Cardiac muscle cell (in vitro differentiated cells and primary cell): Measurements from ENCODE around the gene ANKLE2. TPM values are rescaled to one million over a fixed set of nuclear protein-coding genes. Genes with fewer than 3 reads are reported as not detected.

Experiments
- DNase-seq, 2 donors: peaks; one replicate each; pipeline versions ENCODE4 v3.0.0 to v3.0.0-alpha.2; 2010 to 2017; ENCODE audit warnings: low read depth in 1 of 2, low spot score in 1 of 2
- H3K27ac ChIP-seq: fragments of 200-600 bp; sonication (generic); 2 replicates; pipeline ENCODE4 v1.5.1; 2016
- H3K27me3 ChIP-seq: fragments of 200-600 bp; sonication (generic); 2 replicates; pipeline ENCODE4 v1.6.0; 2016; ENCODE audit warnings: control low read depth
- H3K36me3 ChIP-seq: fragments of 200-600 bp; sonication (generic); 2 replicates; pipeline ENCODE4 v1.5.1; 2016; ENCODE audit warnings: control low read depth
- H3K4me1 ChIP-seq: fragments of 200-600 bp; sonication (generic); 2 replicates; pipeline ENCODE4 v1.8.1; 2017; ENCODE audit warnings: low read depth, mild to moderate bottlenecking, mixed run types
- H3K4me3 ChIP-seq: fragments of 200-600 bp; sonication (generic); 2 replicates; pipeline ENCODE4 v1.5.1; 2016; ENCODE audit warnings: mild to moderate bottlenecking
- H3K9me3 ChIP-seq: fragments of 200-600 bp; sonication (generic); 2 replicates; pipeline ENCODE4 v1.5.1; 2017; ENCODE audit warnings: low read depth, mild to moderate bottlenecking, control low read depth
- CTCF ChIP-seq: IDR thresholded peaks from 2 replicates; pipeline ENCODE4 v1.5.1; 2012; ENCODE audit warnings: low read depth, mild to moderate bottlenecking, low read length
- polyA plus RNA-seq: library from polyadenylated mRNA; unstranded; fragments of >200 nt; fragmentation: Nextera tagmentation; extraction: Ambion mirVana; gene quantifications from 2 replicates; pipeline ENCODE4 v1.2.1, GENCODE V29; 2016
- total RNA-seq: library from RNA; depleted of rRNA; stranded (reverse); fragments of >200 nt; gene quantifications from 2 replicates; pipeline ENCODE4 v1.2.3, GENCODE V29; 2016

The ANKLE2 gene
- total and polyA plus RNA-seq, 2 experiments from 2014 or later: 27.8 to 37.9 TPM

GRCh38 chr12:132735496-132735895 lies 26.1 kb downstream of the ANKLE2 start:
- H3K27me3 ChIP-seq: no peaks in the 10 kb centered on the region
- no peak overlapping the region for H3K4me3 ChIP-seq
- no peak for TF ChIP-seq CTCF
- no peak overlapping the region for H3K27ac ChIP-seq
- DNase-seq: no peak
- H3K36me3 ChIP-seq: peaks cover 71% of the 10 kb centered on the region
- H3K9me3 ChIP-seq: no peaks in the 10 kb centered on the region
- H3K4me1 ChIP-seq: peaks cover 1% of the 10 kb centered on the region

GRCh38 chr12:132734206-132734605 lies 27.4 kb downstream of the ANKLE2 start:
- Histone ChIP-seq H3K4me3 (no peak overlapping the region), H3K27ac (no peak overlapping the region), H3K27me3 (no peaks in the 10 kb centered on the region), H3K9me3 (no peaks in the 10 kb centered on the region), H3K36me3 (peaks cover 64% of the 10 kb centered on the region), H3K4me1 (no peaks in the 10 kb centered on the region)
- no peak for DNase-seq
- TF ChIP-seq CTCF: no peak

- TF ChIP-seq CTCF: no peak
- DNase-seq: no peak
These were observed 30.1 kb downstream of the ANKLE2 start for GRCh38 chr12:132731574-132731973.

GRCh38 chr12:132730353-132730752 lies 31.3 kb downstream of the ANKLE2 start:
- TF ChIP-seq CTCF: no peak
- no peaks in the 10 kb centered on the region for H3K27me3 ChIP-seq
- no peaks in the 10 kb centered on the region for H3K4me1 ChIP-seq
- H3K36me3 ChIP-seq: peaks cover 69% of the 10 kb centered on the region
- H3K27ac ChIP-seq: no peak overlapping the region
- H3K9me3 ChIP-seq: no peaks in the 10 kb centered on the region
- DNase-seq: no peak
- no peak overlapping the region for H3K4me3 ChIP-seq

More at GRCh38 chr12:132731574-132731973, 30.1 kb downstream of the ANKLE2 start:
- peaks cover 67% of the 10 kb centered on the region for H3K36me3 ChIP-seq
- no peak overlapping the region for H3K4me3 ChIP-seq
- H3K27ac ChIP-seq: no peak overlapping the region
- no peaks in the 10 kb centered on the region for H3K4me1 ChIP-seq
- H3K27me3 ChIP-seq: no peaks in the 10 kb centered on the region
- no peaks in the 10 kb centered on the region for H3K9me3 ChIP-seq

GRCh38 chr12:132729541-132730320 lies 31.9 kb downstream of the ANKLE2 start:
- H3K4me1 ChIP-seq: no peaks in the 10 kb centered on the region
- no peaks in the 10 kb centered on the region for H3K9me3 ChIP-seq
- no peak for DNase-seq
- H3K27me3 ChIP-seq: no peaks in the 10 kb centered on the region
- H3K4me3 ChIP-seq: no peak overlapping the region
- peaks cover 66% of the 10 kb centered on the region for H3K36me3 ChIP-seq
- no peak for TF ChIP-seq CTCF
- no peak overlapping the region for H3K27ac ChIP-seq
